ENCODE data around the gene MCUB.

Gene MCUB

GRCh38 chr4:109648997-109649575 lies 89.0 kb downstream of the MCUB start:
- no peaks in the 10 kb centered on the region for H3K4me1 ChIP-seq (ENCODE audit: control insufficient read depth, insufficient read depth, low read length)
- H3K27ac ChIP-seq (ENCODE audit: insufficient read depth, low read depth, low read length, poor library complexity, severe bottlenecking): no peak overlapping the region
- no peak overlapping the region for H3K4me3 ChIP-seq (ENCODE audit: insufficient read depth, low read depth, low read length)
- H3K27me3 ChIP-seq (ENCODE audit: control insufficient read depth, insufficient read depth, low read length, poor library complexity, severe bottlenecking): no peaks in the 10 kb centered on the region
- no peaks in the 10 kb centered on the region for H3K36me3 ChIP-seq (ENCODE audit: control insufficient read depth, insufficient read depth, low read length)
- 96 to 100% methylated on average over 1 to 2 of the region's 2 CpGs for WGBS, 2 experiments
- no peaks in the 10 kb centered on the region for H3K9me3 ChIP-seq (ENCODE audit: control insufficient read depth, low read length)

DNA sequence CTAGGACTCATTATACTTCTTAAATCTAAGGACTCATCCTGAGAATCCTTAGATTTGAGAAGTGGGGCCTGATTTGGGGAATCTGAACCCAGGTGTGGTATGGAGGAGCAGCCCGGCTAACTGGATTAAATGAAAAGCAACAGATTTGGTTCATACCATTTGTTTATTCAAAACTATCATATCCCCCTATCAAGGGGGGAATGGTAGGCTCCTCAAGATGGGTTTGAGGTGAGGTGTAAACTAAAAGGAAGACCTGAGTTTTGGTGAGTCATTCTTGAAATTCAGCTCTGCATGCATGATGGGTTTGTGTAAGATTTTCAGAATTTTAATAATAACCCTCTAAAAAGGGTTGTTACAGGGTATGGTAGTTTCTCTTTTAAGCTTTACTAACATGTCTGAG lies 89.8 kb downstream of the MCUB start:
- Histone ChIP-seq H3K4me3 (ENCODE audit: insufficient read depth, low read depth, low read length) (no peak overlapping the region), H3K27me3 (ENCODE audit: control insufficient read depth, insufficient read depth, low read length, poor library complexity, severe bottlenecking) (no peaks in the 10 kb centered on the region), H3K9me3 (ENCODE audit: control insufficient read depth, low read length) (no peaks in the 10 kb centered on the region), H3K27ac (ENCODE audit: insufficient read depth, low read depth, low read length, poor library complexity, severe bottlenecking) (no peak overlapping the region), H3K4me1 (ENCODE audit: control insufficient read depth, insufficient read depth, low read length) (no peaks in the 10 kb centered on the region), H3K36me3 (ENCODE audit: control insufficient read depth, insufficient read depth, low read length) (no peaks in the 10 kb centered on the region)
- WGBS, 2 experiments: 88 to 100% methylated on average over 1 of the region's 1 CpG

DNA sequence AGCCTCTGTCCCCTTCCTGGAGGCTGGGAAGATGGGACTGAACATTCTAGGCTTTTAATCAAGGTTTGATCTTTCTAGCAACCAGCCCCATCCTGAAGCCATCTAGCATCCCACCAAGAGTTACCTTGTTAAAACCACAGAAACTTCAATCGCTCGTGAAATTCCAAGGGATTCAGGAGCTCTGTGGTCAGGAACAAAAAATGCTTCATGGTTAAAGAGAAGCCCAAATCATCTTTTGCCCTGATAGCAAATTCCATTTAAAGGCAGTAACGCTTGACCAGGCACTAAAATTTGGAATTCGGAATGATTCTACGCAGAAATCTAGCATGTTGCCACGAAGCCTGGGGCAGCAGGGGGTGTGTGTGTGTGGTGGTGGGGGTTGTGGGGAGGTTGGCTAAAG lies 95.3 kb downstream of the MCUB start:
- H3K4me1 ChIP-seq (ENCODE audit: control insufficient read depth, insufficient read depth, low read length): peaks cover 7% of the 10 kb centered on the region
- H3K27me3 ChIP-seq (ENCODE audit: control insufficient read depth, insufficient read depth, low read length, poor library complexity, severe bottlenecking): no peaks in the 10 kb centered on the region
- 70 to 77% methylated on average over 6 of the region's 6 CpGs for WGBS, 2 experiments
- H3K36me3 ChIP-seq (ENCODE audit: control insufficient read depth, insufficient read depth, low read length): no peaks in the 10 kb centered on the region
- no peak overlapping the region for H3K4me3 ChIP-seq (ENCODE audit: insufficient read depth, low read depth, low read length)
- H3K9me3 ChIP-seq (ENCODE audit: control insufficient read depth, low read length): no peaks in the 10 kb centered on the region
- H3K27ac ChIP-seq (ENCODE audit: insufficient read depth, low read depth, low read length, poor library complexity, severe bottlenecking): no peak overlapping the region

GRCh38 chr4:109657854-109658418 lies 97.9 kb downstream of the MCUB start:
- no peak overlapping the region for H3K27ac ChIP-seq (ENCODE audit: insufficient read depth, low read depth, low read length, poor library complexity, severe bottlenecking)
- H3K4me3 ChIP-seq (ENCODE audit: insufficient read depth, low read depth, low read length): no peak overlapping the region
- H3K36me3 ChIP-seq (ENCODE audit: control insufficient read depth, insufficient read depth, low read length): no peaks in the 10 kb centered on the region
- 93 to 94% methylated on average over 9 of the region's 9 CpGs for WGBS, 2 experiments
- H3K9me3 ChIP-seq (ENCODE audit: control insufficient read depth, low read length): no peaks in the 10 kb centered on the region
- H3K27me3 ChIP-seq (ENCODE audit: control insufficient read depth, insufficient read depth, low read length, poor library complexity, severe bottlenecking): no peaks in the 10 kb centered on the region
- peaks cover 7% of the 10 kb centered on the region for H3K4me1 ChIP-seq (ENCODE audit: control insufficient read depth, insufficient read depth, low read length)

DNA sequence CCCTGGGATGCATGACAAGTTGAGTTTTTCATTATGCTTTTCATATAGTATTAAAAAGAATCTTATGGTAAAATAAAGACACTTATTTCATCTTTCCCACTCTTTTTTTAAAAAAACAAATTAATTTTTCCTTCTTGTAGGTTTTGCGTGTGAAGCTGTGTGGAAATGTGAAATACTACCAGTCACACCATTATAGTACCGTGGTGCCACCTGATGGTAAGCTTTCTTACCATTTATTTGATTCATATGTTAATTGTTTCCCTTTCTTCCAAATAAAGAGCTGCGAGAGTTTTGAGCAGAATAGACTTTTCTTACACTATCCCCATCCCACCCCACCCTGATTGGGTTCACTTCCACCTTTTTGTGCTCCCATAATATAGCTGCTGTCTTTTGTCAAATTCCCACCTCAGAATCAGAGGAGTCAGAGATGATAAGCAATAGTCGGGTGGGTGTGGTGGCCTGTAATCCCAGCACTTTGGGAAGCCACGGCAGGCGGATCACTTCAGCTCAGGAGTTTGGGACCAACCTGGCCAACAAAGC lies 98.9 kb downstream of the MCUB start:
- H3K4me1 ChIP-seq (ENCODE audit: control insufficient read depth, insufficient read depth, low read length): peaks cover 7% of the 10 kb centered on the region

DNA sequence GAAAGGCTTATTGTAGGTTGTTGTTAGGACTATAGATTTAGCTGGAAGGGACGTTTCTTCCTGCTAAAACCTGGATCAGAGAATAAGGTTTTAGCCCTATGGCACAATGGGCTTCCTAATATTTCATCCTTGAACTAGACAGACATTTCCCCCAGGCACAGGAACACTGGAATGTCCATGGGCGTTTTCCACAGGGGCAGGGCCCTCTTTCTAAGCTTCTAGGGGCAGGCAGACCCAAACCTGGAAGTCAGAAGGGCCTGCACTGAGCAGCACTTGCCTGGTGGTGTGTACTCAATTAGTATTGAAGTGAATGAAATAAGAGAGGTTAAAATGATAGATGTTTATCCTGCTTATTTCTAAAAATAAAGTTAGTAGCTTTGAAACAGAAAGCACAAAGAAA lies 102.1 kb downstream of the MCUB start:
- Histone ChIP-seq H3K4me3 (ENCODE audit: insufficient read depth, low read depth, low read length) (no peak overlapping the region), H3K27me3 (ENCODE audit: control insufficient read depth, insufficient read depth, low read length, poor library complexity, severe bottlenecking) (no peaks in the 10 kb centered on the region), H3K9me3 (ENCODE audit: control insufficient read depth, low read length) (no peaks in the 10 kb centered on the region), H3K36me3 (ENCODE audit: control insufficient read depth, insufficient read depth, low read length) (no peaks in the 10 kb centered on the region), H3K4me1 (ENCODE audit: control insufficient read depth, insufficient read depth, low read length) (no peaks in the 10 kb centered on the region), H3K27ac (ENCODE audit: insufficient read depth, low read depth, low read length, poor library complexity, severe bottlenecking) (peak overlapping the region; percentile 2)
- 67 to 69% methylated on average over 2 of the region's 2 CpGs for WGBS, 2 experiments

More for the DNA sequence above, 98.9 kb downstream of the MCUB start:
- WGBS, 2 experiments: 71 to 85% methylated on average over 5 of the region's 6 CpGs
- Histone ChIP-seq H3K36me3 (ENCODE audit: control insufficient read depth, insufficient read depth, low read length) (no peaks in the 10 kb centered on the region), H3K9me3 (ENCODE audit: control insufficient read depth, low read length) (no peaks in the 10 kb centered on the region), H3K27ac (ENCODE audit: insufficient read depth, low read depth, low read length, poor library complexity, severe bottlenecking) (no peak overlapping the region), H3K4me3 (ENCODE audit: insufficient read depth, low read depth, low read length) (no peak overlapping the region), H3K27me3 (ENCODE audit: control insufficient read depth, insufficient read depth, low read length, poor library complexity, severe bottlenecking) (no peaks in the 10 kb centered on the region)

DNA sequence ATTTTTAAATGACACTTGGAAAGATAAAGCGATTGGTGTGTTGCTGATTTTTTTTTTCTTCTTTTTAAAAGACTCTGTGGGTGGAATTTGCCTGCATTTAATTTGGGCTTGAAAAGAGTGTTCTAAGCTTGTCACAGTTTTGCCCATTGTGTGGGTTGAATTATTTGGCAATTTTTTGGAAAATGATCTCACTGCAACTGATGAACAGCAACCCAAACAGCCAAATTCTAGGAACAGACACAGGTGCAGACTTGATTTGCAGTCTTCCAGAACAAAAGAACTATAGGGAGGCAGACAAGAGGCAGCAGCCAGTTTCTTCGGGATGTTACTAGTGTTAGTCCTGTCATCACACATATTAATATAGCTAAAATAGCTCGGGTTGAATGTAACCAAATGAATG lies 102.7 kb downstream of the MCUB start:
- H3K4me3 ChIP-seq (ENCODE audit: insufficient read depth, low read depth, low read length): no peak overlapping the region
- WGBS, 2 experiments: 48 to 57% methylated on average over 2 to 3 of the region's 3 CpGs
- no peaks in the 10 kb centered on the region for H3K27me3 ChIP-seq (ENCODE audit: control insufficient read depth, insufficient read depth, low read length, poor library complexity, severe bottlenecking)
- no peaks in the 10 kb centered on the region for H3K4me1 ChIP-seq (ENCODE audit: control insufficient read depth, insufficient read depth, low read length)
- no peaks in the 10 kb centered on the region for H3K9me3 ChIP-seq (ENCODE audit: control insufficient read depth, low read length)
- H3K27ac ChIP-seq (ENCODE audit: insufficient read depth, low read depth, low read length, poor library complexity, severe bottlenecking): no peak overlapping the region
- no peaks in the 10 kb centered on the region for H3K36me3 ChIP-seq (ENCODE audit: control insufficient read depth, insufficient read depth, low read length)

DNA sequence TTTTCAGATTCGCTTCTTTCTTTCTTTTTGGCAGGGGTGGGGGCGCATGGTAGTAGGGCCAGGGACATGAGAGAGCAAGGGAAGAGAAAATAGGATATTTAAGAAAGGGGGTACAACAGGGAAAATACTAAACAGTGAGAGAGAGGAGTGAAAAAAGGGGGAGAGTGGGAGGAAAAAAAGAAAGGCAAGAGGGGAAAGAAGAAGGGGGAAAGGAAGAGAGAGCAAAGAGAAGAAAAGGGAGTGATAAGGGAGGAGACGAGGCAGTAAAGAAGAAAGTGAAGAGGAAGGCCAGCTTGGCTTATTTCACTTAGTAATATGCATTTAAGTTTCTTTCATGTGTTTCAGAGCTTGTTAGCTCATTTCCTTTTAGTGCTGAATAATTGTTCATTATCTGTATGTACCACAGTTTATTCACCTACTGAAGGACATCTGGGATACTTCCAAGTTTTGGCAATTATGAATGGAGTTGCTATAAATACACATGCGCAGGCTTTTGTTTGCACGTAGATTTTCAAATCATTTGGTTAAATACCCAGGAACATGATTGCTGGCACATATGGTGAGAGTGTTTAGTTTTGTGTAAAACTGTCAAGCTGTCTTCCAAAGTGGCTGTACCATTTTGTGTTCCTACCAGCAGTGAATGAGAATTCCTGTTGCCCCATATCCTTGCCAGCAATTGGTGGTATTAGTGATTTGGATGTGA lies 105.9 kb downstream of the MCUB start:
- no peaks in the 10 kb centered on the region for H3K27me3 ChIP-seq (ENCODE audit: control insufficient read depth, insufficient read depth, low read length, poor library complexity, severe bottlenecking)

GRCh38 chr4:109671350-109671749 lies 111.3 kb downstream of the MCUB start:
- Histone ChIP-seq H3K27ac (ENCODE audit: insufficient read depth, low read depth, low read length, poor library complexity, severe bottlenecking) (no peak overlapping the region), H3K9me3 (ENCODE audit: control insufficient read depth, low read length) (no peaks in the 10 kb centered on the region), H3K4me1 (ENCODE audit: control insufficient read depth, insufficient read depth, low read length) (no peaks in the 10 kb centered on the region), H3K27me3 (ENCODE audit: control insufficient read depth, insufficient read depth, low read length, poor library complexity, severe bottlenecking) (no peaks in the 10 kb centered on the region), H3K4me3 (ENCODE audit: insufficient read depth, low read depth, low read length) (no peak overlapping the region), H3K36me3 (ENCODE audit: control insufficient read depth, insufficient read depth, low read length) (no peaks in the 10 kb centered on the region)

More for the DNA sequence above, 105.9 kb downstream of the MCUB start:
- no peak overlapping the region for H3K4me3 ChIP-seq (ENCODE audit: insufficient read depth, low read depth, low read length)
- 94 to 96% methylated on average over 5 of the region's 5 CpGs for whole genome bisulfite sequencing, 2 experiments
- no peaks in the 10 kb centered on the region for H3K36me3 ChIP-seq (ENCODE audit: control insufficient read depth, insufficient read depth, low read length)
- no peaks in the 10 kb centered on the region for H3K9me3 ChIP-seq (ENCODE audit: control insufficient read depth, low read length)
- H3K27ac ChIP-seq (ENCODE audit: insufficient read depth, low read depth, low read length, poor library complexity, severe bottlenecking): no peak overlapping the region
- H3K4me1 ChIP-seq (ENCODE audit: control insufficient read depth, insufficient read depth, low read length): no peaks in the 10 kb centered on the region

DNA sequence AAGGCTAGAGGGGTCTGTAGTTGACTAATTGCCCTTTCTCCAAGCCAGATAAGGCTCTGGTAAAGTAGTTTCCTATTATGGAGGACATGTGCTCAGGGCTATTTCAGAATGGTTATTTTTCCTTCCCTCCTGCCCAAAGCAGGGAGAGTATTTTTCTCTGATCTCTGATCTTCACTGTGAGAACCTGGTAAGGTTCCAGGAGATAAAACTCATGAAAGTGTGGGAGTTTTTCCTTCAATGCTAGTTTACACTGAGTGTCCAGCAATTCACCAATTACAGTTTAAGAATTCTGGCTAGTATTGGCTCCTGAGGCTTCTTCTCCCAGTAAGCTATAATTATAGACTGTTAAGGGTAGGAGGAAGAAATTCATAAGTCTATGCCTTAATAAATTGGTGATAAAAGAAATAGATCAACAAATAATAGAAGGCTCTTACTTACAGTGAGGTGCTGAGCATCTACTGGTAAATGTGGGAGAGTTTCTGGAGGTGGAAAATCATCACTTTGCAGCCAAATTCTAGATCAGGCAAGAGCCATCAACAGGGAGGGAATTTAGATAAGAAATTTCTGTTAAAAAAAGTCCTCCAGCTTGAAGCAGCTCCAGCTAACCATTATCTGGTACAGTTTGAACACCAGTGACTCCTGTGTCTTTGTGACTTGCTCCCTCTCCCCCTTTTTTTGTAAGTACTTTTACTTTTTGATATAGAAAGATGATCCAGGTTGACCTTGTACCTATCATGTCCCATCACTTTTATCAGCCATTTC lies 112.3 kb downstream of the MCUB start:
- H3K27ac ChIP-seq (ENCODE audit: insufficient read depth, low read depth, low read length, poor library complexity, severe bottlenecking): no peak overlapping the region

More for the DNA sequence above, 112.3 kb downstream of the MCUB start:
- no peak overlapping the region for H3K4me3 ChIP-seq (ENCODE audit: insufficient read depth, low read depth, low read length)
- no peaks in the 10 kb centered on the region for H3K27me3 ChIP-seq (ENCODE audit: control insufficient read depth, insufficient read depth, low read length, poor library complexity, severe bottlenecking)
- H3K9me3 ChIP-seq (ENCODE audit: control insufficient read depth, low read length): no peaks in the 10 kb centered on the region
- H3K36me3 ChIP-seq (ENCODE audit: control insufficient read depth, insufficient read depth, low read length): no peaks in the 10 kb centered on the region
- no peaks in the 10 kb centered on the region for H3K4me1 ChIP-seq (ENCODE audit: control insufficient read depth, insufficient read depth, low read length)
